Mesothelial cell of epicardium (in vitro differentiated cells): ENCODE results near the gene AFF3. TPM values are rescaled to one million over a fixed set of nuclear protein-coding genes. Genes with fewer than 3 reads are reported as not detected.

Experiments
- DNase-seq, 2 experiments: peaks; one replicate each; pipeline ENCODE4 v3.0.0; 2021; ENCODE audit warnings: low spot score in 2 of 2; ENCODE audit not compliant: unreplicated experiment in 2 of 2
- H3K27ac Mint-ChIP-seq: 2 replicates; pipeline ENCODE4 v1.8.0; 2021; ENCODE audit warnings: mixed read lengths
- H3K27me3 Mint-ChIP-seq: 2 replicates; pipeline ENCODE4 v1.8.0; 2021; ENCODE audit warnings: low read depth, mixed read lengths
- H3K36me3 Mint-ChIP-seq: 2 replicates; pipeline ENCODE4 v1.8.0; 2021; ENCODE audit warnings: mixed read lengths
- H3K4me1 Mint-ChIP-seq: 2 replicates; pipeline ENCODE4 v1.8.0; 2021; ENCODE audit warnings: mixed read lengths
- H3K4me3 Mint-ChIP-seq: 2 replicates; pipeline ENCODE4 v1.8.0; 2021; ENCODE audit warnings: mild to moderate bottlenecking, moderate library complexity, mixed read lengths
- H3K9me3 Mint-ChIP-seq: 2 replicates; pipeline ENCODE4 v1.8.0; 2021; ENCODE audit warnings: mixed read lengths
- total RNA-seq: library from RNA; stranded (reverse); gene quantifications from 3 replicates; pipeline ENCODE4 v1.2.1, GENCODE V29; 2021
- TF ChIP-seq, protein P1 (sequence below): fragments of 200-600 bp; sonication (generic); IDR thresholded peaks from one replicate; pipeline ENCODE4 v1.5.0; 2021; ENCODE audit warnings: antibody characterized with exemption; ENCODE audit not compliant: unreplicated experiment

The AFF3 gene
- total RNA-seq, 1 donor from 2014 or later: 14.4 TPM

DNA sequence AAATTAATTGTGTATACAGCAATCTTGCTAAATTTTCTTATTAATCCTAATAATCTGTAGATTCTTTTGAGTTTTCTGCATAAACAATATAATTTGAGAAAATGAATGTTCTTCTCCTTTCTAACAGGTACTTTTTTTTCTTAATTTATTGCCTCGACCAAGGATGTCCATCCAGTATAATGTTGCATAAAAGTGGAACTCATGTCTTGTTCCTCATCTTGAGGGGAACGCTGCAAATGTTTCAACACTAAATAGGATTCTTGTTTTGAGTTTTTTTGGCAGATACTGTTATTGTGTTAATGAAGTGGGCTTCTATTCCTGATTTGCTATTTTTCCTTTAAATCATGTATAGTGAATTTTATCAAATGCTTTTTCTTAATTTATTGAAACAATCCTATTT, 408.2 kb downstream of the AFF3 start:
- Mint-ChIP-seq H3K4me1 (peaks cover 2% of the 10 kb centered on the region), H3K4me3 (no peak overlapping the region), H3K27me3 (no peaks in the 10 kb centered on the region), H3K9me3 (peaks cover 16% of the 10 kb centered on the region), H3K27ac (no peak overlapping the region), H3K36me3 (peaks cover 3% of the 10 kb centered on the region)
- TF ChIP-seq, protein P1, sequence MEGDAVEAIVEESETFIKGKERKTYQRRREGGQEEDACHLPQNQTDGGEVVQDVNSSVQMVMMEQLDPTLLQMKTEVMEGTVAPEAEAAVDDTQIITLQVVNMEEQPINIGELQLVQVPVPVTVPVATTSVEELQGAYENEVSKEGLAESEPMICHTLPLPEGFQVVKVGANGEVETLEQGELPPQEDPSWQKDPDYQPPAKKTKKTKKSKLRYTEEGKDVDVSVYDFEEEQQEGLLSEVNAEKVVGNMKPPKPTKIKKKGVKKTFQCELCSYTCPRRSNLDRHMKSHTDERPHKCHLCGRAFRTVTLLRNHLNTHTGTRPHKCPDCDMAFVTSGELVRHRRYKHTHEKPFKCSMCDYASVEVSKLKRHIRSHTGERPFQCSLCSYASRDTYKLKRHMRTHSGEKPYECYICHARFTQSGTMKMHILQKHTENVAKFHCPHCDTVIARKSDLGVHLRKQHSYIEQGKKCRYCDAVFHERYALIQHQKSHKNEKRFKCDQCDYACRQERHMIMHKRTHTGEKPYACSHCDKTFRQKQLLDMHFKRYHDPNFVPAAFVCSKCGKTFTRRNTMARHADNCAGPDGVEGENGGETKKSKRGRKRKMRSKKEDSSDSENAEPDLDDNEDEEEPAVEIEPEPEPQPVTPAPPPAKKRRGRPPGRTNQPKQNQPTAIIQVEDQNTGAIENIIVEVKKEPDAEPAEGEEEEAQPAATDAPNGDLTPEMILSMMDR: no peak
- no peak for DNase-seq

DNA sequence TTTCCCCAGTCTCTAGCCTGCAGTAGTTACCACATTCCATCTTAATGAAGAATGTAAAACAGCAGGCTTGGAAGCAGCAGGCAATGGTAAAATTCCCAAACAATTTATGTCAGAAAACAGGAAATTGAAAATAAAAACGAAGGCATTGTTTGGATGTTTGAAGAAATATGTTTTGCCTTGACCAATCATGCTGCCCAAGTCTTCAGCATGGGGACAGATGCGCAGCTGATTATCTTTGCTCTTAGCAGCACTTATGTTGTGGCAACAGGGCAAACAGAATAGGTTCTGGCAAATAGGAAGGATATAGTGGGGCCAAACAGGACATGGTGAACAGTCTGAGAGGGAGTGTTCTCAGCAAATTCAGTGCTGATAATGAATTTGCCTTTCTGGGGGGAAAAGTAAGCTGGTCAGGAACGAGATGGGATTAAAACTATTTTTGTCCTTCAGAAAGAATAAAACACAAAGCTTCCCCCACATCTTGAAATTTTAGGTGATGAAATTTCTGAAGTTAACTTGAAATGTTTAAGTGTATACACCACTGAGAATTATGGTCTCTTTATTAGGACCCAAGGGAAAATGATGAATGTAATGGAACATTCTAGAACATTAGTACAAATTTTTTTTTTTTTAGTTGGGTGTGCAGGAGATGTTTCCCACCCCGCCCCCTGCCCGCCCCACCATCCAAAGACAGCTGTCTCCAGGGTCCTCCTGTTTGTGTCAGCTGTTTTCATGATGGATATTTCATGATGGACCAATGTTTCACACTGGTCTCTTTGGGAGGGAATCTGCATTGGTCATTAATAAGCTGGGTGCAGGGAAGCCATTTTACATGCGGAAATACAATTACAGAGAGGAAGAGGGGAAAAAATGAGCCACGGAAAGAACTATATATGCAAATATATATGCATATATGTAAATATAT, 413.0 kb downstream of the AFF3 start:
- TF ChIP-seq, protein P1: no peak
- H3K9me3 Mint-ChIP-seq: no peaks in the 10 kb centered on the region
- peak overlapping the region; percentile 88 for H3K27ac Mint-ChIP-seq
- no peaks in the 10 kb centered on the region for H3K27me3 Mint-ChIP-seq
- H3K4me1 Mint-ChIP-seq: peaks cover 22% of the 10 kb centered on the region
- no peak for DNase-seq
- no peaks in the 10 kb centered on the region for H3K36me3 Mint-ChIP-seq
- no peak overlapping the region for H3K4me3 Mint-ChIP-seq

DNA sequence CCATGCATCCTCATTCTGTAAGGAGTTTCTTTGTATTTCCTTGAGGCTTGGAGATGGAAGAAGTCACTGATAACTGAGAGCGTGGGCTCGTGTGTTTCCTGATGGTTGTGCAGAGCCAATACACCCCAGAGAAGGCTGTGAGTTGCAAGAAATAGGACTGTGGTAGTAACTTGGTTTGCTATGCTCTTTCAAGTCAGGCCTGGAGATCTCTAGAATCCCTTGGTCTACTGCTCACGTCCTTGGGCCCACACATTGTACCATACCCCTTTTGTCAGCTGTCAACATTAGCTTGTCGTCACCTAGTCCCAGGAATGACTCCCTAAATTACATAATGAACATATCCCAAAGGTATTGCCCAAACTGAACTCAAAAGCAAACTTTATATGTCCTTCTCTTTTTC, 414.2 kb downstream of the AFF3 start:
- Mint-ChIP-seq H3K27ac (peak overlapping the region; percentile 30), H3K36me3 (no peaks in the 10 kb centered on the region), H3K4me1 (peaks cover 22% of the 10 kb centered on the region), H3K4me3 (no peak overlapping the region), H3K27me3 (no peaks in the 10 kb centered on the region), H3K9me3 (peaks cover 6% of the 10 kb centered on the region)
- no peak for DNase-seq
- TF ChIP-seq, protein P1: no peak

DNA sequence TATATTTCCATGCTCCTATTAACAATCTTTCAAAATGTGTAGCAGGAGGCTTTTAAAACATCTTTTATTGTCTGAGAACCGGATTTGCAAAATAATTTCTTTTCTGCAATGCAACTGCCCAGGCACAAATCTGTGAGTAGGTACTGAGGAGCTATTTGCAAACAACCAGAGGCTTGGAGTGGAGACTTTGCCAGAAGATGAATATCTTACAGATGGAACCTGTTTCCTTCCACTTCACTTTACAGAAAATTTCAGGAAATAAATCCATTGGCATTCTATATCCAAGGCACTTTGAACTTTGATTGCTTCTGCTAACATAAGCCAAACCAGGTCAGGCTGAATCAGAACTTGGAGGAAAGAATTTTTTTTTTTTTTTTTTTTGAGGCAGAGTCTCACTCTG, 415.2 kb downstream of the AFF3 start:
- TF ChIP-seq, protein P1: no peak
- H3K27me3 Mint-ChIP-seq: no peaks in the 10 kb centered on the region
- peaks cover 16% of the 10 kb centered on the region for H3K9me3 Mint-ChIP-seq
- H3K27ac Mint-ChIP-seq: peak overlapping the region; percentile 21
- DNase-seq: no peak
- H3K4me1 Mint-ChIP-seq: peaks cover 22% of the 10 kb centered on the region
- no peak overlapping the region for H3K4me3 Mint-ChIP-seq
- H3K36me3 Mint-ChIP-seq: no peaks in the 10 kb centered on the region

DNA sequence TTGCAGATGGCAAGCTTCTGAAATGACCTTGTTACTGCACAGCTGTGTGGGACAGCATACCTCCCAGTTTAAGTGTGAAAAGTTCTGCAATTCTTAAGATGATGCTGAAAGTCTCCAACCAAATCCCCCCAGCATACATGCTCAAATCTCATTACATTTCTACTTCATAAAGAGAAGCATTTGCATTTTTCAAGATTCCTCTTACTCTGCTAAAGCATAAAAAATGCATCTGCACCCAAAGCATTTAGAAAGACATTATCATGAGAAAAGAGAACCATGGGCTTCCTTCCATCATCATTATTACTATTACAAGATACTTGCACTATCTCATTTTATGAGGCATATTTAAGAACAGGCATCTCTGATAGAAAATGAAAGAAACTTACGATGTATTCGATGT, 415.7 kb downstream of the AFF3 start:
- H3K36me3 Mint-ChIP-seq: peaks cover 4% of the 10 kb centered on the region
- peaks cover 21% of the 10 kb centered on the region for H3K9me3 Mint-ChIP-seq
- H3K4me1 Mint-ChIP-seq: peaks cover 22% of the 10 kb centered on the region
- no peaks in the 10 kb centered on the region for H3K27me3 Mint-ChIP-seq
- peak overlapping the region; percentile 21 for H3K27ac Mint-ChIP-seq
- no peak for DNase-seq
- TF ChIP-seq, protein P1: no peak
- no peak overlapping the region for H3K4me3 Mint-ChIP-seq
